WTC11 (cell line): ENCODE data around the gene CD80. TPM values are rescaled to one million over a fixed set of nuclear protein-coding genes. Genes with fewer than 3 reads are reported as not detected.
A peak's percentile ranks its signal among the peaks of the same experiment; 100 is the strongest.

Experiments used
- ATAC-seq: fragments of 200-7000 bp; cut with Tn5 transposase; 2 replicates; pipeline ENCODE4 v1.10.0; 2021; ENCODE audit warnings: mild to moderate bottlenecking, moderate library complexity
- CTCF ChIA-PET: fragments of 300-600 bp; sonication (Branson Sonifier 250); formaldehyde crosslinking; loops from one replicate; lab custom pipeline; 2021; ENCODE audit warnings: antibody characterized with exemption; lab: Charles Lee
- POLR2A ChIA-PET: fragments of 350-600 bp; sonication (Branson Sonifier 250); formaldehyde crosslinking; loops from one replicate; lab custom pipeline; 2021; ENCODE audit warnings: antibody characterized with exemption; lab: Charles Lee
- DNase-seq: peaks from one replicate; pipeline ENCODE4 v3.0.0; 2021; ENCODE audit warnings: low spot score
- H3K27ac Mint-ChIP-seq: 2 replicates; pipeline ENCODE4 v1.8.0; 2021; ENCODE audit warnings: mixed read lengths
- H3K27me3 Mint-ChIP-seq: 2 replicates; pipeline ENCODE4 v1.8.0; 2021; ENCODE audit warnings: low read depth, mild to moderate bottlenecking, moderate library complexity, mixed read lengths
- H3K36me3 Mint-ChIP-seq: 2 replicates; pipeline ENCODE4 v1.8.0; 2021; ENCODE audit warnings: mixed read lengths
- H3K4me1 Mint-ChIP-seq: 2 replicates; pipeline ENCODE4 v1.8.0; 2022; ENCODE audit warnings: mixed read lengths
- H3K4me3 Mint-ChIP-seq: 2 replicates; pipeline ENCODE4 v1.8.0; 2021; ENCODE audit warnings: mild to moderate bottlenecking, moderate library complexity, mixed read lengths
- H3K9me3 Mint-ChIP-seq: 2 replicates; pipeline ENCODE4 v1.8.0; 2021; ENCODE audit warnings: mixed read lengths
- ATF1 ChIP-seq: sonication (generic); formaldehyde crosslinking; IDR thresholded peaks from 2 replicates; pipeline ENCODE4 v1.8.1; 2023; ENCODE audit warnings: mild to moderate bottlenecking, moderate library complexity, missing genetic modification reagents
- FOXP1 ChIP-seq: sonication (generic); formaldehyde crosslinking; IDR thresholded peaks from 2 replicates; pipeline ENCODE4 v1.8.0; 2022; ENCODE audit warnings: missing genetic modification reagents, mild to moderate bottlenecking, moderate library complexity, borderline replicate concordance
- GTF2I ChIP-seq: fragments of 250-450 bp; sonication (Bioruptor Pico); conservative IDR thresholded peaks from 2 replicates; pipeline ENCODE4 v1.4.0; 2021; ENCODE audit warnings: mild to moderate bottlenecking
- IRF1 ChIP-seq: sonication (generic); formaldehyde crosslinking; IDR thresholded peaks from 2 replicates; pipeline ENCODE4 v1.8.0; 2023; ENCODE audit warnings: missing genetic modification reagents
- JUN ChIP-seq: sonication (generic); formaldehyde crosslinking; IDR thresholded peaks from 2 replicates; pipeline ENCODE4 v1.8.0; 2023; ENCODE audit warnings: mild to moderate bottlenecking, missing genetic modification reagents
- MYBL2 ChIP-seq: sonication (generic); formaldehyde crosslinking; IDR thresholded peaks from 2 replicates; pipeline ENCODE4 v1.8.1; 2023; ENCODE audit warnings: mild to moderate bottlenecking, moderate library complexity, missing genetic modification reagents
- NR3C1 ChIP-seq: sonication (generic); formaldehyde crosslinking; conservative IDR thresholded peaks from 2 replicates; pipeline ENCODE4 v1.8.1; 2023; ENCODE audit warnings: low read depth, mild to moderate bottlenecking, missing genetic modification reagents
- PRRX2 ChIP-seq: fragments of 250-450 bp; sonication (Bioruptor Pico); IDR thresholded peaks from 2 replicates; pipeline ENCODE4 v1.8.0; 2021; ENCODE audit warnings: mild to moderate bottlenecking
- SMAD3 ChIP-seq: sonication (generic); formaldehyde crosslinking; IDR thresholded peaks from 2 replicates; pipeline ENCODE4 v1.8.0; 2022; ENCODE audit warnings: missing genetic modification reagents, mild to moderate bottlenecking, borderline replicate concordance
- TEAD4 ChIP-seq: sonication (generic); formaldehyde crosslinking; IDR thresholded peaks from 2 replicates; pipeline ENCODE4 v1.8.0; 2022; ENCODE audit warnings: mild to moderate bottlenecking, missing genetic modification reagents
- TP53 ChIP-seq: sonication (generic); formaldehyde crosslinking; IDR thresholded peaks from 2 replicates; pipeline ENCODE4 v1.8.1; 2023; ENCODE audit warnings: mild to moderate bottlenecking, missing genetic modification reagents
- ZNF138 ChIP-seq: sonication (generic); formaldehyde crosslinking; conservative IDR thresholded peaks from 2 replicates; pipeline ENCODE4 v1.8.1; 2022; ENCODE audit warnings: mild to moderate bottlenecking, moderate library complexity, missing genetic modification reagents
- ZNF263 ChIP-seq: sonication (generic); formaldehyde crosslinking; IDR thresholded peaks from 2 replicates; pipeline ENCODE4 v1.8.1; 2022; ENCODE audit warnings: low read depth, mild to moderate bottlenecking, moderate library complexity, missing genetic modification reagents
- ZNF317 ChIP-seq: sonication (generic); formaldehyde crosslinking; IDR thresholded peaks from 2 replicates; pipeline ENCODE4 v1.8.1; 2023; ENCODE audit warnings: low read depth, mild to moderate bottlenecking, moderate library complexity, missing genetic modification reagents, borderline replicate concordance
- total RNA-seq: library from RNA; stranded (reverse); gene quantifications from 3 replicates; pipeline ENCODE4 v1.2.3, GENCODE V29; 2021
- TF ChIP-seq, protein P1 (sequence below): sonication (generic); formaldehyde crosslinking; IDR thresholded peaks from 2 replicates; pipeline ENCODE4 v1.8.0; 2022; ENCODE audit warnings: mild to moderate bottlenecking, missing genetic modification reagents
- TF ChIP-seq, protein P2 (sequence below): sonication (generic); formaldehyde crosslinking; IDR thresholded peaks from 2 replicates; pipeline ENCODE4 v1.8.1; 2023; ENCODE audit warnings: mild to moderate bottlenecking, missing genetic modification reagents, borderline replicate concordance
- TF ChIP-seq, protein P3 (sequence below): fragments of 250-450 bp; sonication (Bioruptor Pico); IDR thresholded peaks from 2 replicates; pipeline ENCODE4 v2.1.2; 2022; ENCODE audit warnings: mild to moderate bottlenecking, moderate library complexity
- TF ChIP-seq, protein P4 (sequence below): sonication (generic); formaldehyde crosslinking; IDR thresholded peaks from 2 replicates; pipeline ENCODE4 v1.8.0; 2022; ENCODE audit warnings: mild to moderate bottlenecking, missing genetic modification reagents
- TF ChIP-seq, protein P5 (sequence below): sonication (generic); formaldehyde crosslinking; IDR thresholded peaks from 2 replicates; pipeline ENCODE4 v1.8.1; 2022; ENCODE audit warnings: mild to moderate bottlenecking, moderate library complexity, missing genetic modification reagents
- TF ChIP-seq, protein P6 (sequence below): fragments of 250-450 bp; sonication (Bioruptor Pico); IDR thresholded peaks from 2 replicates; pipeline ENCODE4 v1.8.0; 2021; ENCODE audit warnings: mild to moderate bottlenecking

The CD80 gene
- total RNA-seq, 1 experiment from 2014 or later: 0.24 TPM

DNA sequence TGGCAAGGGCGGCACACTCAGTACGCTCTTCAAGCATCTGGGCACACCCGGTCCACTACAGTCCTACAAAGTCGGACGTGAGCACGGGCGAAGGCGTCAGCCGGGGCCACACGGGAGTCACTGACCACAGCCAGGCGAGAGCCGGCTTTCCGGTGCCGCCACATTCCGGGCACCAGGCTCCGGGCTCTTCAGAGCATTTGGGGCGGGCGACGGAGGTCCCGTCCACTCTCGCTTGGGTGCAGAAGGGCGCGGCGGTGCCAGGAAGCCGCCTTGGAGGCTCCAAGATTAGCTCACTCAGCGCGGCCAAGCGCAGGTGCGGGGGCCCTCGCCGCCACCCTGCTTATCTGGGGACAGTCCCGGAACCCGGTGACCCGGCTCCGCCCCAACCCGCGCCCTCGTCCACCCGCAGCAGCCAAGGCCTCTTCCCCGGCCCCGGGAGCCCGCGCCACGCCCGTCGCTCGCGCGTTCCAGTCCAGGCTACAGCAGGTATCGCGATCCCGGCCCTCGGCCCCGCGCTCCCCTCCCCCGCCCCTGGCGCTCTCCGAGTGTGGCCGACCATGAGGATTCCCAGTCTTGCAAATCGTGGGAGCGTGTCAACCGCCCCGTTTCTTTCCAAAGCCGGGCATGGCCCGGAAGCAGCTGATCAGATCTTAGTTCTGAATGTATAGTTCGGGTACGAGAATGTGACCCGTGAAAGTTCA, 20.1 kb upstream of the CD80 start, which contains the start of gene ADPRH (continued):
- TF ChIP-seq ZNF138 (CRISPR knock-in tag) (0 out of 2 replicates have a peak, but pooled peaks have one; percentile 61), TP53 (no peak), FOXP1 (CRISPR knock-in tag) (peak; percentile 33; the same call in 1 of the 2 replicates), ZNF317 (CRISPR knock-in tag) (no peak), ZNF263 (CRISPR knock-in tag) (no peak), TEAD4 (CRISPR knock-in tag) (no peak), JUN (0 out of 2 replicates have a peak, but pooled peaks have one; percentile 26), ATF1 (CRISPR knock-in tag) (no peak)
- TF ChIP-seq, protein P1, sequence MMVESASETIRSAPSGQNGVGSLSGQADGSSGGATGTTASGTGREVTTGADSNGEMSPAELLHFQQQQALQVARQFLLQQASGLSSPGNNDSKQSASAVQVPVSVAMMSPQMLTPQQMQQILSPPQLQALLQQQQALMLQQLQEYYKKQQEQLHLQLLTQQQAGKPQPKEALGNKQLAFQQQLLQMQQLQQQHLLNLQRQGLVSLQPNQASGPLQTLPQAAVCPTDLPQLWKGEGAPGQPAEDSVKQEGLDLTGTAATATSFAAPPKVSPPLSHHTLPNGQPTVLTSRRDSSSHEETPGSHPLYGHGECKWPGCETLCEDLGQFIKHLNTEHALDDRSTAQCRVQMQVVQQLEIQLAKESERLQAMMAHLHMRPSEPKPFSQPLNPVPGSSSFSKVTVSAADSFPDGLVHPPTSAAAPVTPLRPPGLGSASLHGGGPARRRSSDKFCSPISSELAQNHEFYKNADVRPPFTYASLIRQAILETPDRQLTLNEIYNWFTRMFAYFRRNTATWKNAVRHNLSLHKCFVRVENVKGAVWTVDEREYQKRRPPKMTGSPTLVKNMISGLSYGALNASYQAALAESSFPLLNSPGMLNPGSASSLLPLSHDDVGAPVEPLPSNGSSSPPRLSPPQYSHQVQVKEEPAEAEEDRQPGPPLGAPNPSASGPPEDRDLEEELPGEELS: no peak
- TF ChIP-seq, protein P2, sequence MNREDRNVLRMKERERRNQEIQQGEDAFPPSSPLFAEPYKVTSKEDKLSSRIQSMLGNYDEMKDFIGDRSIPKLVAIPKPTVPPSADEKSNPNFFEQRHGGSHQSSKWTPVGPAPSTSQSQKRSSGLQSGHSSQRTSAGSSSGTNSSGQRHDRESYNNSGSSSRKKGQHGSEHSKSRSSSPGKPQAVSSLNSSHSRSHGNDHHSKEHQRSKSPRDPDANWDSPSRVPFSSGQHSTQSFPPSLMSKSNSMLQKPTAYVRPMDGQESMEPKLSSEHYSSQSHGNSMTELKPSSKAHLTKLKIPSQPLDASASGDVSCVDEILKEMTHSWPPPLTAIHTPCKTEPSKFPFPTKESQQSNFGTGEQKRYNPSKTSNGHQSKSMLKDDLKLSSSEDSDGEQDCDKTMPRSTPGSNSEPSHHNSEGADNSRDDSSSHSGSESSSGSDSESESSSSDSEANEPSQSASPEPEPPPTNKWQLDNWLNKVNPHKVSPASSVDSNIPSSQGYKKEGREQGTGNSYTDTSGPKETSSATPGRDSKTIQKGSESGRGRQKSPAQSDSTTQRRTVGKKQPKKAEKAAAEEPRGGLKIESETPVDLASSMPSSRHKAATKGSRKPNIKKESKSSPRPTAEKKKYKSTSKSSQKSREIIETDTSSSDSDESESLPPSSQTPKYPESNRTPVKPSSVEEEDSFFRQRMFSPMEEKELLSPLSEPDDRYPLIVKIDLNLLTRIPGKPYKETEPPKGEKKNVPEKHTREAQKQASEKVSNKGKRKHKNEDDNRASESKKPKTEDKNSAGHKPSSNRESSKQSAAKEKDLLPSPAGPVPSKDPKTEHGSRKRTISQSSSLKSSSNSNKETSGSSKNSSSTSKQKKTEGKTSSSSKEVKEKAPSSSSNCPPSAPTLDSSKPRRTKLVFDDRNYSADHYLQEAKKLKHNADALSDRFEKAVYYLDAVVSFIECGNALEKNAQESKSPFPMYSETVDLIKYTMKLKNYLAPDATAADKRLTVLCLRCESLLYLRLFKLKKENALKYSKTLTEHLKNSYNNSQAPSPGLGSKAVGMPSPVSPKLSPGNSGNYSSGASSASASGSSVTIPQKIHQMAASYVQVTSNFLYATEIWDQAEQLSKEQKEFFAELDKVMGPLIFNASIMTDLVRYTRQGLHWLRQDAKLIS: no peak

DNA sequence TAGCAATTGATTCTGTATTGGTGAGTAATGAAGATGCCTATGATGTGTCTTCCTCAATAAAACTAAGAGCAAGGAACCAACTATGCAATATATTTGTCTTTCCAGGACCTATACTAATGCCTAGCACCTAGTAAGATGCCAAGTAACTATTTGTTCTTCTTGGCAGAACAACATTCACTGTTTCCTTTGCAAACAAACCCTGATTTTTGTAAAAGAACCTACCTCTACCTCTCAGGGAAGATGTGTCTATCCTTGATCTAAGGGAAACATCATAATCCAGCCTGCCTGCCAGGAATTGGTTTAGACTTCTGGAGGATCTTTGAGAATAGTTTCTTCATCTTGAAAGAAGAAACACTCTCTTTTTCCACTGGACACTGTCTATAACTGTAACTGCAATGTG, 16.1 kb upstream of the CD80 start:
- Mint-ChIP-seq H3K27me3 (peaks cover 30% of the 10 kb centered on the region), H3K27ac (no peak overlapping the region), H3K9me3 (no peaks in the 10 kb centered on the region), H3K4me3 (no peak overlapping the region), H3K4me1 (peaks cover 11% of the 10 kb centered on the region), H3K36me3 (no peaks in the 10 kb centered on the region)
- ChIA-PET CTCF (no interaction called here), POLR2A (no interaction called here)
- no peak for TF ChIP-seq SMAD3 (CRISPR knock-in tag)
- TF ChIP-seq ZNF263 (CRISPR knock-in tag): no peak
- DNase-seq (no peak), ATAC-seq (no peak)

GRCh38 chr3:119571688-119572087, 12.3 kb upstream of the CD80 start:
- Mint-ChIP-seq H3K4me3 (no peak overlapping the region), H3K4me1 (no peaks in the 10 kb centered on the region), H3K36me3 (no peaks in the 10 kb centered on the region), H3K9me3 (peaks cover 5% of the 10 kb centered on the region; the same call in 1 of the 2 replicates), H3K27me3 (peaks cover 3% of the 10 kb centered on the region), H3K27ac (no peak overlapping the region)
- DNase-seq (no peak), ATAC-seq (no peak)
- ChIA-PET CTCF (interaction anchor here (0.6 to 1.5 kb wide), 2 partner anchors 118 to 1911 kb away, joined by 3 to 5 read pairs; no protein-coding TSS in a partner anchor), POLR2A (no interaction called here)
- TF ChIP-seq, protein P3, sequence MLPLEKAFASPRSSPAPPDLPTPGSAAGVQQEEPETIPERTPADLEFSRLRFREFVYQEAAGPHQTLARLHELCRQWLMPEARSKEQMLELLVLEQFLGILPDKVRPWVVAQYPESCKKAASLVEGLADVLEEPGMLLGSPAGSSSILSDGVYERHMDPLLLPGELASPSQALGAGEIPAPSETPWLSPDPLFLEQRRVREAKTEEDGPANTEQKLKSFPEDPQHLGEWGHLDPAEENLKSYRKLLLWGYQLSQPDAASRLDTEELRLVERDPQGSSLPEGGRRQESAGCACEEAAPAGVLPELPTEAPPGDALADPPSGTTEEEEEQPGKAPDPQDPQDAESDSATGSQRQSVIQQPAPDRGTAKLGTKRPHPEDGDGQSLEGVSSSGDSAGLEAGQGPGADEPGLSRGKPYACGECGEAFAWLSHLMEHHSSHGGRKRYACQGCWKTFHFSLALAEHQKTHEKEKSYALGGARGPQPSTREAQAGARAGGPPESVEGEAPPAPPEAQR (CRISPR knock-in tag): no peak
- TF ChIP-seq IRF1 (CRISPR knock-in tag) (no peak), ATF1 (CRISPR knock-in tag) (no peak), MYBL2 (CRISPR knock-in tag) (no peak), PRRX2 (CRISPR knock-in tag) (no peak), GTF2I (no peak), ZNF317 (CRISPR knock-in tag) (no peak), NR3C1 (CRISPR knock-in tag) (no peak)
- TF ChIP-seq, protein P4, sequence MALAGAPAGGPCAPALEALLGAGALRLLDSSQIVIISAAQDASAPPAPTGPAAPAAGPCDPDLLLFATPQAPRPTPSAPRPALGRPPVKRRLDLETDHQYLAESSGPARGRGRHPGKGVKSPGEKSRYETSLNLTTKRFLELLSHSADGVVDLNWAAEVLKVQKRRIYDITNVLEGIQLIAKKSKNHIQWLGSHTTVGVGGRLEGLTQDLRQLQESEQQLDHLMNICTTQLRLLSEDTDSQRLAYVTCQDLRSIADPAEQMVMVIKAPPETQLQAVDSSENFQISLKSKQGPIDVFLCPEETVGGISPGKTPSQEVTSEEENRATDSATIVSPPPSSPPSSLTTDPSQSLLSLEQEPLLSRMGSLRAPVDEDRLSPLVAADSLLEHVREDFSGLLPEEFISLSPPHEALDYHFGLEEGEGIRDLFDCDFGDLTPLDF (CRISPR knock-in tag): no peak
- TF ChIP-seq, protein P5, sequence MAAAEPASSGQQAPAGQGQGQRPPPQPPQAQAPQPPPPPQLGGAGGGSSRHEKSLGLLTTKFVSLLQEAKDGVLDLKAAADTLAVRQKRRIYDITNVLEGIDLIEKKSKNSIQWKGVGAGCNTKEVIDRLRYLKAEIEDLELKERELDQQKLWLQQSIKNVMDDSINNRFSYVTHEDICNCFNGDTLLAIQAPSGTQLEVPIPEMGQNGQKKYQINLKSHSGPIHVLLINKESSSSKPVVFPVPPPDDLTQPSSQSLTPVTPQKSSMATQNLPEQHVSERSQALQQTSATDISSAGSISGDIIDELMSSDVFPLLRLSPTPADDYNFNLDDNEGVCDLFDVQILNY (CRISPR knock-in tag): no peak
- TF ChIP-seq, protein P6, sequence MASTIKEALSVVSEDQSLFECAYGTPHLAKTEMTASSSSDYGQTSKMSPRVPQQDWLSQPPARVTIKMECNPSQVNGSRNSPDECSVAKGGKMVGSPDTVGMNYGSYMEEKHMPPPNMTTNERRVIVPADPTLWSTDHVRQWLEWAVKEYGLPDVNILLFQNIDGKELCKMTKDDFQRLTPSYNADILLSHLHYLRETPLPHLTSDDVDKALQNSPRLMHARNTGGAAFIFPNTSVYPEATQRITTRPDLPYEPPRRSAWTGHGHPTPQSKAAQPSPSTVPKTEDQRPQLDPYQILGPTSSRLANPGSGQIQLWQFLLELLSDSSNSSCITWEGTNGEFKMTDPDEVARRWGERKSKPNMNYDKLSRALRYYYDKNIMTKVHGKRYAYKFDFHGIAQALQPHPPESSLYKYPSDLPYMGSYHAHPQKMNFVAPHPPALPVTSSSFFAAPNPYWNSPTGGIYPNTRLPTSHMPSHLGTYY (CRISPR knock-in tag): no peak
